IMR-90 (cell line): ENCODE results near the gene SERPINA6. TPM values are rescaled to one million over a fixed set of nuclear protein-coding genes. Genes with fewer than 3 reads are reported as not detected.

Source experiments
- ATAC-seq: fragments of 200-7000 bp; cut with Tn5 transposase; 2 replicates; pipeline ENCODE4 v1.9.1; 2020; ENCODE audit warnings: low read depth, mild to moderate bottlenecking, moderate library complexity
- BruUV-seq: library from RNA; stranded (reverse); fragments of 400-500 nt; replicated peaks from 2 replicates; lab custom pipeline; 2021; lab: Mats Ljungman, UMichigan
- CTCF ChIA-PET: fragments of 300-600 bp; formaldehyde crosslinking; extraction: SDS; loops from one replicate; lab custom pipeline; 2021; ENCODE audit warnings: antibody characterized with exemption; lab: Yijun Ruan, JAX
- POLR2A ChIA-PET: fragments of 300-600 bp; sonication (Branson Sonifier 250); formaldehyde crosslinking; loops from one replicate; lab custom pipeline; 2022; ENCODE audit warnings: antibody characterized with exemption; ENCODE audit not compliant: unreplicated experiment; lab: Charles Lee
- DNase-seq: peaks from one replicate; pipeline ENCODE4 v3.0.0; 2013
- H2AFZ ChIP-seq: replicated peaks from 2 replicates; pipeline ENCODE3; 2013; ENCODE audit warnings: low read length, mild to moderate bottlenecking; ENCODE audit not compliant: poor library complexity
- H2AK5ac ChIP-seq: 2 replicates; pipeline ENCODE4 v1.6.1; 2013; ENCODE audit warnings: low read depth, low read length, inconsistent platforms
- H2AK9ac ChIP-seq: replicated peaks from 2 replicates; pipeline ENCODE3; 2013; ENCODE audit warnings: mild to moderate bottlenecking, low read depth, low read length, moderate library complexity; ENCODE audit not compliant: poor library complexity
- H2BK120ac ChIP-seq: 2 replicates; pipeline ENCODE4 v1.6.1; 2013; ENCODE audit warnings: low read depth, low read length, inconsistent platforms
- H2BK15ac ChIP-seq: 3 replicates; pipeline ENCODE4 v1.6.1; 2013; ENCODE audit warnings: low read depth, low read length, inconsistent platforms
- H2BK20ac ChIP-seq: 2 replicates; pipeline ENCODE4 v1.6.1; 2013; ENCODE audit warnings: low read depth, mild to moderate bottlenecking, inconsistent platforms, low read length, moderate library complexity
- H2BK5ac ChIP-seq: 2 replicates; pipeline ENCODE4 v1.6.1; 2013; ENCODE audit warnings: mild to moderate bottlenecking, low read depth, low read length, inconsistent platforms; ENCODE audit not compliant: poor library complexity, severe bottlenecking
- H3K14ac ChIP-seq: replicated peaks from 2 replicates; pipeline ENCODE4 v1.6.1; 2013; ENCODE audit warnings: low read depth, low read length, inconsistent platforms
- H3K18ac ChIP-seq: 2 replicates; pipeline ENCODE4 v1.6.1; 2013; ENCODE audit warnings: low read depth, low read length, control low read depth
- H3K23ac ChIP-seq: 2 replicates; pipeline ENCODE4 v1.6.1; 2013; ENCODE audit warnings: low read depth, low read length, inconsistent platforms
- H3K27ac ChIP-seq: 2 replicates; pipeline ENCODE4 v1.5.1; 2013; ENCODE audit warnings: mild to moderate bottlenecking, control low read depth, low read length; ENCODE audit not compliant: insufficient read depth
- H3K27me3 ChIP-seq: 2 replicates; pipeline ENCODE4 v1.6.1; 2013; ENCODE audit warnings: low read length; ENCODE audit not compliant: control insufficient read depth, insufficient read depth
- H3K36me3 ChIP-seq: 2 replicates; pipeline ENCODE4 v1.6.1; 2013; ENCODE audit warnings: low read length, mixed read lengths; ENCODE audit not compliant: control insufficient read depth, insufficient read depth
- H3K4ac ChIP-seq: 2 replicates; pipeline ENCODE4 v1.6.1; 2013; ENCODE audit warnings: low read depth, low read length, inconsistent platforms
- H3K4me1 ChIP-seq: 2 replicates; pipeline ENCODE4 v1.6.1; 2013; ENCODE audit warnings: low read length, mixed read lengths; ENCODE audit not compliant: control insufficient read depth, insufficient read depth
- H3K4me2 ChIP-seq: 2 replicates; pipeline ENCODE4 v1.6.1; 2013; ENCODE audit warnings: low read depth, mild to moderate bottlenecking, control low read depth, low read length, moderate library complexity
- H3K4me3 ChIP-seq: 2 replicates; pipeline ENCODE4 v1.5.1; 2013; ENCODE audit warnings: low read depth, mild to moderate bottlenecking, control low read depth, low read length, moderate library complexity; ENCODE audit not compliant: insufficient read depth
- H3K56ac ChIP-seq: 2 replicates; pipeline ENCODE4 v1.6.1; 2013; ENCODE audit warnings: low read length, inconsistent platforms; ENCODE audit not compliant: insufficient read depth; ENCODE audit errors: extremely low read depth
- H3K79me1 ChIP-seq, 2 experiments: 2 replicates each; pipeline ENCODE4 v1.6.1; 2013; ENCODE audit warnings: low read length in 2 of 2, inconsistent platforms in 1 of 2, low read depth in 1 of 2
- H3K9ac ChIP-seq: 2 replicates; pipeline ENCODE4 v1.6.1; 2013; ENCODE audit warnings: low read depth, low read length, control low read depth
- H3K9me1 ChIP-seq: 2 replicates; pipeline ENCODE4 v1.6.1; 2013; ENCODE audit warnings: low read length, inconsistent platforms; ENCODE audit not compliant: insufficient read depth
- H3K9me3 ChIP-seq: 2 replicates; pipeline ENCODE4 v1.6.1; 2013; ENCODE audit warnings: low read length; ENCODE audit not compliant: control insufficient read depth, insufficient read depth
- H4K20me1 ChIP-seq: 2 replicates; pipeline ENCODE4 v1.6.1; 2013; ENCODE audit warnings: low read length, inconsistent platforms; ENCODE audit not compliant: insufficient read depth
- H4K5ac ChIP-seq: 2 replicates; pipeline ENCODE4 v1.6.1; 2013; ENCODE audit warnings: mild to moderate bottlenecking, low read depth, low read length, control low read depth
- H4K8ac ChIP-seq, 2 experiments: 2 replicates each; pipeline ENCODE4 v1.6.1; 2013; ENCODE audit warnings: low read depth in 2 of 2, low read length in 2 of 2, control low read depth in 1 of 2, inconsistent platforms in 1 of 2
- H4K91ac ChIP-seq: 2 replicates; pipeline ENCODE4 v1.6.1; 2013; ENCODE audit warnings: low read depth, low read length, inconsistent platforms; ENCODE audit not compliant: insufficient read depth
- MAFK ChIP-seq: IDR thresholded peaks from 2 replicates; pipeline ENCODE4 v1.6.1; 2012; ENCODE audit warnings: low read depth, low read length, improper control_type of control experiment
- MXI1 ChIP-seq: IDR thresholded peaks from 2 replicates; pipeline ENCODE4 v1.6.1; 2012; ENCODE audit warnings: low read depth, mild to moderate bottlenecking, low read length, moderate library complexity, borderline replicate concordance
- POLR2A ChIP-seq: IDR thresholded peaks from 2 replicates; pipeline ENCODE4 v1.6.1; 2012; ENCODE audit warnings: mild to moderate bottlenecking, low read depth, low read length
- RCOR1 ChIP-seq: IDR thresholded peaks from 2 replicates; pipeline ENCODE4 v1.6.1; 2012; ENCODE audit warnings: mild to moderate bottlenecking, low read length, improper control_type of control experiment; ENCODE audit not compliant: insufficient replicate concordance
- RFX5 ChIP-seq: IDR thresholded peaks from 2 replicates; pipeline ENCODE4 v1.8.0; 2012; ENCODE audit warnings: low read depth, mild to moderate bottlenecking, low read length, moderate library complexity
- WGBS, 2 experiments: methylation state at CpG; one replicate each; pipeline versions ENCODE4 v1.1.5 to v1.1.7; 2013; ENCODE audit warnings: missing lambda C conversion rate in 2 of 2; ENCODE audit not compliant: insufficient read length in 1 of 2; ENCODE audit errors: extremely low coverage in 2 of 2; 5-methylcytosine and 5-hydroxymethylcytosine counted together
- dilution Hi-C: fragments of 300-500 bp; cut with HindIII; formaldehyde crosslinking; loops from one replicate; pipeline ENCODE4 v1.14.3; 2018; ENCODE audit warnings: low sequenced_read_pairs; ENCODE audit not compliant: unreplicated experiment
- in situ Hi-C: fragments of 300-500 bp; cut with MboI; formaldehyde crosslinking; loops from 3 replicates; pipeline ENCODE4 v1.14.3; 2019; ENCODE audit warnings: low sequenced_read_pairs, inconsistent platforms, mixed read lengths
- intact Hi-C: fragments of 100-400 bp; cut with micrococcal nuclease; formaldehyde crosslinking; loops from 2 replicates; pipeline ENCODE4 v1.10.0; 2022
- polyA plus RNA-seq, 3 experiments: library from polyadenylated mRNA; depleted of rRNA; stranded (reverse); fragments of >200 nt; gene quantifications; 2 replicates each; pipeline ENCODE4 v1.2.3, GENCODE V29; 2012; ENCODE audit warnings: low replicate concordance in 1 of 3
- total RNA-seq: library from RNA; depleted of rRNA; stranded (reverse); fragments of >200 nt; gene quantifications from 2 replicates; pipeline ENCODE4 v1.2.3, GENCODE V29; 2012

SERPINA6 gene
- total and polyA plus RNA-seq, 2 of the 4 experiments (the other 2 are of a cell fraction) = not detected

DNA sequence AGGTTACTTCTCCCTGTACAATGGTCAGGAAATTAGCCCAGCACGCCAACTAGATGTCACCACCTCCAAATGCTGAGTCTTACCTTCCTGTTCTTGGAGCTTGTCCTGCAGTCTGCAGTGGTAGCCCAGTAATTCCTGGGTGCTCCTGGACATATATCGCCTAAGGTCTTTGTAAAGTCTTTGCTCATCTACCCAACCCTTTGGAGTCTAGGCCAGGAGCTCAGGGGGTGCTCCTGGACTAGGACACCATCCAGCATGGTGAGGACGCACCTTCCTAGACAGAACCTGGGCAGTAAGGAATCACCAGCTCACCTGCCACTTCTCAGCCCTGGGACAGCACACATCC is 30.6 kb downstream of the SERPINA6 start:
- TF ChIP-seq RCOR1 = no peak
- no peak for TF ChIP-seq MAFK
- no peak for TF ChIP-seq RFX5
- TF ChIP-seq POLR2A = no peak
- no peak for TF ChIP-seq MXI1
- Histone ChIP-seq H3K4ac (no peak overlapping the region), H2AK9ac (no peak overlapping the region), H2BK15ac (no peak overlapping the region), H3K4me2 (no peak overlapping the region), H3K14ac (no peak overlapping the region), H2BK120ac (no peak overlapping the region), H2AK5ac (no peak overlapping the region), H3K27me3 (no peaks in the 10 kb centered on the region), H3K9ac (no peak overlapping the region), H3K18ac (no peak overlapping the region), H3K27ac (no peak overlapping the region), H2AFZ (no peak overlapping the region), H2BK5ac (no peak overlapping the region), H3K23ac (no peak overlapping the region), H3K4me3 (no peak overlapping the region), H3K9me1 (no peaks in the 10 kb centered on the region), H3K9me3 (peaks cover 4% of the 10 kb centered on the region; the same call in 1 of the 2 replicates), H2BK20ac (no peak overlapping the region), H3K79me1 (no peaks in the 10 kb centered on the region), H4K91ac (no peak overlapping the region), H4K5ac (no peak overlapping the region), H4K8ac (no peak overlapping the region), H3K4me1 (no peaks in the 10 kb centered on the region), H3K36me3 (no peaks in the 10 kb centered on the region), H3K56ac (no peak overlapping the region), H4K20me1 (no peaks in the 10 kb centered on the region; the same call in 1 of the 2 replicates)
- ChIA-PET POLR2A (no interaction called here), CTCF (no interaction called here)
- intact Hi-C loops (no loop called here), in situ Hi-C loops (no loop called here), dilution Hi-C loops (no loop called here)
- DNase-seq (no peak), ATAC-seq (no peak)
- BruUV-seq = no TSS peak
- WGBS, 2 experiments = 40% methylated on average over 1 of the region's 3 CpGs; no CpG with 5 or more reads in 1 of the 2 experiments
